ENCODE data around the gene SLC35A2. TPM values are rescaled to one million over a fixed set of nuclear protein-coding genes. Genes with fewer than 3 reads are reported as not detected.

The SLC35A2 gene
- total RNA-seq, 1 experiment from 2014 or later: 35.0 TPM

DNA sequence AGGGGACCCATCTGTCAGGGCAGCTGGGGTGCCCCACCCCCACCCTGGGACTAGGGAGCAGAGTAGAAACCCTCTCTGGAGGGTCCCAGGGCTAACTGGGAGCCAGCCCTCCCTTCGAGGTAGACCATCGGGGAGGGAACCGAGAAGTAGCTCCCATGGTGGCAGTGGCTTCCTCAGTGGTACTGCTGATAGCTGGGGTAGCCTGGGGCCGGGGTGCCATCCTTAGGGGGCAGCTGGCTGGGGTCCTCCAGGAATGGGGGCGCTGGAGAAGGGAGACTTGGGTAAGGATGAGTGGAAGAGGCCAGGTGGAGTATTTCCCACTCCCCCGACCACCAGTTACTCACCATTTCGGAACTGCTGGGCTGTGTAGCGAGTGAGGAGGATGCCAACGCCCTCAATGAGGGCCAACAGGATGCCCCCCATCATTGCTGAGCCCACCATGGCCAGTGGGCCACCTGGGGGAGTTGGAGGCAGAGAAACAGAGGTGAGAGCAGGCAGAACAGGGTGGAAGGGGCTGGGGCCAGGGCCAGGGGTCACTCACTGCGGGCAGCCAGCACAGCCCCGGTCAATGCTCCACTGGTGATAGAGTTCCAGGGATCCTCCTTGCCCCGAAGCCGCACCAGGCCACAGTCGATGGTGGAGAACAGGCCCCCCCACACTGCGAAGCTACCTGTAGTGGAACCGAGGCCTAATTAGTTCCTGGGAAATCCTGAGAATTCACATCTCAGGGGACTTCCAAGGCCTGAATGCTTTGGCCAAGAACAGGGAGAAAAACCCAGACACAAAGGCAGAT lies 17.7 kb downstream of the SLC35A2 start:
- Histone ChIP-seq H3K27me3 (ENCODE audit: insufficient read depth, low read length) (no peaks in the 10 kb centered on the region), H3K4me2 (ENCODE audit: low read length) (no peak overlapping the region), H4K20me1 (ENCODE audit: insufficient read depth) (no peaks in the 10 kb centered on the region), H3K9me2 (ENCODE audit: insufficient read depth) (no peaks in the 10 kb centered on the region), H3K79me2 (ENCODE audit: insufficient read depth, low read length) (peaks cover 25% of the 10 kb centered on the region), H3K4me1 (ENCODE audit: control insufficient read depth in 1 of 2, insufficient read depth in 2 of 2, low read length in 2 of 2) (peaks cover 3 to 20% of the 10 kb centered on the region in 2 experiments; a peak in 3 of 4 replicates), H2AFZ (ENCODE audit: low read depth, low read length, poor library complexity, severe bottlenecking) (no peak overlapping the region), H3K9ac (ENCODE audit: low read length) (no peak overlapping the region), H3K27ac (ENCODE audit: low read depth, low read length) (no peak overlapping the region), H3K4me3 (replicated peaks in 1 of 2; ENCODE audit: low read depth in 1 of 2, low read length in 2 of 2) (no peak overlapping the region), H3K9me3 (ENCODE audit: control insufficient read depth in 1 of 2, insufficient read depth in 1 of 2, low read depth in 1 of 2, low read length in 2 of 2) (no peaks in the 10 kb centered on the region), H3K36me3 (ENCODE audit: control insufficient read depth in 1 of 2, insufficient read depth in 2 of 2, low read length in 2 of 2) (peaks cover 0 to 7% of the 10 kb centered on the region in 2 experiments; a peak in 1 of 4 replicates)
- ChIA-PET POLR2A (no interaction called here), CTCF (no interaction called here), RAD21 (ENCODE audit: low non-redundant PET in 1 of 2, low total read pairs in 2 of 2, uncharacterized antibody in 2 of 2, unreplicated experiment in 2 of 2) (no interaction called here)
- intact Hi-C loops (cut with micrococcal nuclease): loop anchor here (10.0 kb wide), 1 partner anchor 89 kb away; the partner anchor contains the start of gene HDAC6
- BruUV-seq (replicated peaks): no TSS peak
- no peak for DNase-seq (ENCODE audit: low read depth, low spot score)
- no peak for ATAC-seq
- TF ChIP-seq JUND (IDR thresholded peaks at IDR 0.05) (no peak), SIN3A (IDR thresholded peaks at IDR 0.05; ENCODE audit: low read depth) (no peak), ELF1 (IDR thresholded peaks at IDR 0.05; ENCODE audit: borderline replicate concordance, low read depth) (no peak)
- TF ChIP-seq, protein P1, sequence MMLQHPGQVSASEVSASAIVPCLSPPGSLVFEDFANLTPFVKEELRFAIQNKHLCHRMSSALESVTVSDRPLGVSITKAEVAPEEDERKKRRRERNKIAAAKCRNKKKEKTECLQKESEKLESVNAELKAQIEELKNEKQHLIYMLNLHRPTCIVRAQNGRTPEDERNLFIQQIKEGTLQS (IDR thresholded peaks at IDR 0.05): no peak

DNA sequence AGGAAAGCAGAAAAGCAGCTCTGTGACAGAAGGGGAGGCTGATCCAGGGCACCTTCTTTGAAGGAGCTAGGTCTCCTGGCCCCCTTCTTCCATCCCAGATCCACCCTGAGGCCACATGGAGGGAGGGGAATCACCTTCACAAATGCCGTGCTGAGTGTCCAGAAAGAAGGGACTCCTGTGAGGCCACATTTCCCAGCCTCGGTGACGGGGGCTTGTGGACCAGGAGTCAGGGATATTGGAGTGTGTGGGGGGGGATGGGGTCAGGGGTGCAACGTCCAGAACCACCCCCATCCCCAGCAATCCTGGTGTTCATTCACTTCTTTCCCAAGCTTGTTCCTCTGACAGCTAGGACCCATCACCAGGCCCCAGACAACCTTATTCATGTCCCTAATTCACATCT lies 18.6 kb downstream of the SLC35A2 start:
- peaks cover 0 to 7% of the 10 kb centered on the region in 2 experiments; a peak in 1 of 4 replicates for H3K36me3 ChIP-seq (ENCODE audit: control insufficient read depth in 1 of 2, insufficient read depth in 2 of 2, low read length in 2 of 2)
- H3K4me2 ChIP-seq (ENCODE audit: low read length): no peak overlapping the region
- ChIA-PET RAD21 (ENCODE audit: low non-redundant PET in 1 of 2, low total read pairs in 2 of 2, uncharacterized antibody in 2 of 2, unreplicated experiment in 2 of 2) (no interaction called here), CTCF (no interaction called here), POLR2A (no interaction called here)
- ATAC-seq: no peak
- no peak overlapping the region for H3K4me3 ChIP-seq (replicated peaks in 1 of 2; ENCODE audit: low read depth in 1 of 2, low read length in 2 of 2)
- H3K27ac ChIP-seq (ENCODE audit: low read depth, low read length): no peak overlapping the region
- no peak overlapping the region for H2AFZ ChIP-seq (ENCODE audit: low read depth, low read length, poor library complexity, severe bottlenecking)
- peaks cover 21% of the 10 kb centered on the region for H3K79me2 ChIP-seq (ENCODE audit: insufficient read depth, low read length)
- no peak overlapping the region for H3K9ac ChIP-seq (ENCODE audit: low read length)
- no peak for DNase-seq (ENCODE audit: low read depth, low spot score)
- peaks cover 3 to 20% of the 10 kb centered on the region in 2 experiments; a peak in 3 of 4 replicates for H3K4me1 ChIP-seq (ENCODE audit: control insufficient read depth in 1 of 2, insufficient read depth in 2 of 2, low read length in 2 of 2)
- H3K9me3 ChIP-seq (ENCODE audit: control insufficient read depth in 1 of 2, insufficient read depth in 1 of 2, low read depth in 1 of 2, low read length in 2 of 2): no peaks in the 10 kb centered on the region
- TF ChIP-seq REST (IDR thresholded peaks at IDR 0.05; ENCODE audit: low read depth) (no peak), ELF1 (IDR thresholded peaks at IDR 0.05; ENCODE audit: borderline replicate concordance, low read depth) (no peak), EZH2 (IDR thresholded peaks at IDR 0.05) (no peak), EGR1 (IDR thresholded peaks at IDR 0.05; ENCODE audit: low read depth) (no peak), ZNF274 (IDR thresholded peaks at IDR 0.05; ENCODE audit: low read depth, low read length) (no peak), SIN3A (IDR thresholded peaks at IDR 0.05; ENCODE audit: low read depth) (no peak), EZH2phosphoT487 (IDR thresholded peaks at IDR 0.05; ENCODE audit: borderline replicate concordance) (no peak), ZBTB33 (IDR thresholded peaks at IDR 0.05; ENCODE audit: extremely low read depth, insufficient replicate concordance, low read length) (no peak), SRF (IDR thresholded peaks at IDR 0.05; ENCODE audit: low read depth) (no peak), FOSL1 (IDR thresholded peaks at IDR 0.05; ENCODE audit: low read depth) (no peak)
- intact Hi-C loops (cut with micrococcal nuclease): loop anchor here (10.0 kb wide), 1 partner anchor 88 kb away; the partner anchor contains the start of gene HDAC6
- no peaks in the 10 kb centered on the region for H3K9me2 ChIP-seq (ENCODE audit: insufficient read depth)
- no peaks in the 10 kb centered on the region for H3K27me3 ChIP-seq (ENCODE audit: insufficient read depth, low read length)
- no peaks in the 10 kb centered on the region for H4K20me1 ChIP-seq (ENCODE audit: insufficient read depth)
- no TSS peak for BruUV-seq (replicated peaks)
